Measurements from ENCODE around the gene ARRDC2. TPM values are rescaled to one million over a fixed set of nuclear protein-coding genes. Genes with fewer than 3 reads are reported as not detected.
A peak's percentile ranks its signal among the peaks of the same experiment; 100 is the strongest.

The ARRDC2 gene
- total and polyA plus RNA-seq, 9 of the 15 experiments (the other 6 are each of a cell fraction or from before 2014, with no cell fraction given) = 1.9 to 27.4 (median 15.2) TPM

GRCh38 chr19:17985037-17985818 is 22.7 kb upstream of the ARRDC2 start (continued):
- TF ChIP-seq, protein P1, sequence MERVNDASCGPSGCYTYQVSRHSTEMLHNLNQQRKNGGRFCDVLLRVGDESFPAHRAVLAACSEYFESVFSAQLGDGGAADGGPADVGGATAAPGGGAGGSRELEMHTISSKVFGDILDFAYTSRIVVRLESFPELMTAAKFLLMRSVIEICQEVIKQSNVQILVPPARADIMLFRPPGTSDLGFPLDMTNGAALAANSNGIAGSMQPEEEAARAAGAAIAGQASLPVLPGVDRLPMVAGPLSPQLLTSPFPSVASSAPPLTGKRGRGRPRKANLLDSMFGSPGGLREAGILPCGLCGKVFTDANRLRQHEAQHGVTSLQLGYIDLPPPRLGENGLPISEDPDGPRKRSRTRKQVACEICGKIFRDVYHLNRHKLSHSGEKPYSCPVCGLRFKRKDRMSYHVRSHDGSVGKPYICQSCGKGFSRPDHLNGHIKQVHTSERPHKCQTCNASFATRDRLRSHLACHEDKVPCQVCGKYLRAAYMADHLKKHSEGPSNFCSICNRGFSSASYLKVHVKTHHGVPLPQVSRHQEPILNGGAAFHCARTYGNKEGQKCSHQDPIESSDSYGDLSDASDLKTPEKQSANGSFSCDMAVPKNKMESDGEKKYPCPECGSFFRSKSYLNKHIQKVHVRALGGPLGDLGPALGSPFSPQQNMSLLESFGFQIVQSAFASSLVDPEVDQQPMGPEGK (CRISPR knock-in tag; IDR thresholded peaks at IDR 0.05; ENCODE audit: borderline replicate concordance) = no peak
- TF ChIP-seq RBFOX2 (IDR thresholded peaks at IDR 0.05; ENCODE audit: low read depth, low read length) (peak; percentile 69), EP400 (IDR thresholded peaks at IDR 0.05) (peak; percentile 50; the same call in 1 of the 2 replicates), RBM17 (IDR thresholded peaks at IDR 0.05; ENCODE audit: borderline replicate concordance, low read depth, low read length) (no peak), POLR3G (IDR thresholded peaks at IDR 0.05; ENCODE audit: extremely low read depth, insufficient read length, insufficient replicate concordance) (no peak), ZBTB33 (CRISPR knock-in tag; IDR thresholded peaks at IDR 0.05) (peak; percentile 57; the same call in 1 of the 2 replicates), CREM (IDR thresholded peaks at IDR 0.05; ENCODE audit: low read depth) (peak; percentile 80), MTA1 (IDR thresholded peaks at IDR 0.05; ENCODE audit: borderline replicate concordance) (no peak), ZNF740 (CRISPR knock-in tag; IDR thresholded peaks at IDR 0.05) (peak; percentile 51; the same call in 1 of the 2 replicates), ZNF740 (tag; IDR thresholded peaks at IDR 0.05) (no peak), ZNF644 (tag; IDR thresholded peaks at IDR 0.05; ENCODE audit: low read depth) (no peak)
- TF ChIP-seq, protein P2, sequence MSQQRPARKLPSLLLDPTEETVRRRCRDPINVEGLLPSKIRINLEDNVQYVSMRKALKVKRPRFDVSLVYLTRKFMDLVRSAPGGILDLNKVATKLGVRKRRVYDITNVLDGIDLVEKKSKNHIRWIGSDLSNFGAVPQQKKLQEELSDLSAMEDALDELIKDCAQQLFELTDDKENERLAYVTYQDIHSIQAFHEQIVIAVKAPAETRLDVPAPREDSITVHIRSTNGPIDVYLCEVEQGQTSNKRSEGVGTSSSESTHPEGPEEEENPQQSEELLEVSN (IDR thresholded peaks at IDR 0.05; ENCODE audit: borderline replicate concordance in 1 of 2, extremely low read depth in 1 of 2, insufficient read depth in 1 of 2, insufficient read length in 1 of 2, low read depth in 1 of 2, low read length in 1 of 2, poor library complexity in 1 of 2, severe bottlenecking in 1 of 2) = peak in 1 of 2 experiments; percentile 33
- TF ChIP-seq, protein P3, sequence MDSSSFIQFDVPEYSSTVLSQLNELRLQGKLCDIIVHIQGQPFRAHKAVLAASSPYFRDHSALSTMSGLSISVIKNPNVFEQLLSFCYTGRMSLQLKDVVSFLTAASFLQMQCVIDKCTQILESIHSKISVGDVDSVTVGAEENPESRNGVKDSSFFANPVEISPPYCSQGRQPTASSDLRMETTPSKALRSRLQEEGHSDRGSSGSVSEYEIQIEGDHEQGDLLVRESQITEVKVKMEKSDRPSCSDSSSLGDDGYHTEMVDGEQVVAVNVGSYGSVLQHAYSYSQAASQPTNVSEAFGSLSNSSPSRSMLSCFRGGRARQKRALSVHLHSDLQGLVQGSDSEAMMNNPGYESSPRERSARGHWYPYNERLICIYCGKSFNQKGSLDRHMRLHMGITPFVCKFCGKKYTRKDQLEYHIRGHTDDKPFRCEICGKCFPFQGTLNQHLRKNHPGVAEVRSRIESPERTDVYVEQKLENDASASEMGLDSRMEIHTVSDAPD (CRISPR knock-in tag; IDR thresholded peaks at IDR 0.05) = no peak
- TF ChIP-seq, protein P4, sequence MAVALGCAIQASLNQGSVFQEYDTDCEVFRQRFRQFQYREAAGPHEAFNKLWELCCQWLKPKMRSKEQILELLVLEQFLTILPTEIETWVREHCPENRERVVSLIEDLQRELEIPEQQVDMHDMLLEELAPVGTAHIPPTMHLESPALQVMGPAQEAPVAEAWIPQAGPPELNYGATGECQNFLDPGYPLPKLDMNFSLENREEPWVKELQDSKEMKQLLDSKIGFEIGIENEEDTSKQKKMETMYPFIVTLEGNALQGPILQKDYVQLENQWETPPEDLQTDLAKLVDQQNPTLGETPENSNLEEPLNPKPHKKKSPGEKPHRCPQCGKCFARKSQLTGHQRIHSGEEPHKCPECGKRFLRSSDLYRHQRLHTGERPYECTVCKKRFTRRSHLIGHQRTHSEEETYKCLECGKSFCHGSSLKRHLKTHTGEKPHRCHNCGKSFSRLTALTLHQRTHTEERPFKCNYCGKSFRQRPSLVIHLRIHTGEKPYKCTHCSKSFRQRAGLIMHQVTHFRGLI (CRISPR knock-in tag; IDR thresholded peaks at IDR 0.05) = no peak
- TF ChIP-seq, protein P5, sequence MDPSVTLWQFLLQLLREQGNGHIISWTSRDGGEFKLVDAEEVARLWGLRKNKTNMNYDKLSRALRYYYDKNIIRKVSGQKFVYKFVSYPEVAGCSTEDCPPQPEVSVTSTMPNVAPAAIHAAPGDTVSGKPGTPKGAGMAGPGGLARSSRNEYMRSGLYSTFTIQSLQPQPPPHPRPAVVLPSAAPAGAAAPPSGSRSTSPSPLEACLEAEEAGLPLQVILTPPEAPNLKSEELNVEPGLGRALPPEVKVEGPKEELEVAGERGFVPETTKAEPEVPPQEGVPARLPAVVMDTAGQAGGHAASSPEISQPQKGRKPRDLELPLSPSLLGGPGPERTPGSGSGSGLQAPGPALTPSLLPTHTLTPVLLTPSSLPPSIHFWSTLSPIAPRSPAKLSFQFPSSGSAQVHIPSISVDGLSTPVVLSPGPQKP (CRISPR knock-in tag; IDR thresholded peaks at IDR 0.05) = no peak
